Activated CD4-positive, alpha-beta T cell treated with anti-CD3 and anti-CD28 coated beads, Interleukin-10, Interleukin-2, amounts not matched to agents 100 ng/mL and 50 ng/mL, durations not matched to agents 16 hours and 8 hours (primary cell): ENCODE results near the gene POLA1.
"Not testable (repeated sequence)": the region's sequence is repeated elsewhere in the genome, so short reads cannot be mapped to it uniquely, and the experiment has no call there.

Experiments
- DNase-seq: peaks from one replicate; pipeline ENCODE4 v3.0.0-alpha.2; 2020

The POLA1 gene, protein sequence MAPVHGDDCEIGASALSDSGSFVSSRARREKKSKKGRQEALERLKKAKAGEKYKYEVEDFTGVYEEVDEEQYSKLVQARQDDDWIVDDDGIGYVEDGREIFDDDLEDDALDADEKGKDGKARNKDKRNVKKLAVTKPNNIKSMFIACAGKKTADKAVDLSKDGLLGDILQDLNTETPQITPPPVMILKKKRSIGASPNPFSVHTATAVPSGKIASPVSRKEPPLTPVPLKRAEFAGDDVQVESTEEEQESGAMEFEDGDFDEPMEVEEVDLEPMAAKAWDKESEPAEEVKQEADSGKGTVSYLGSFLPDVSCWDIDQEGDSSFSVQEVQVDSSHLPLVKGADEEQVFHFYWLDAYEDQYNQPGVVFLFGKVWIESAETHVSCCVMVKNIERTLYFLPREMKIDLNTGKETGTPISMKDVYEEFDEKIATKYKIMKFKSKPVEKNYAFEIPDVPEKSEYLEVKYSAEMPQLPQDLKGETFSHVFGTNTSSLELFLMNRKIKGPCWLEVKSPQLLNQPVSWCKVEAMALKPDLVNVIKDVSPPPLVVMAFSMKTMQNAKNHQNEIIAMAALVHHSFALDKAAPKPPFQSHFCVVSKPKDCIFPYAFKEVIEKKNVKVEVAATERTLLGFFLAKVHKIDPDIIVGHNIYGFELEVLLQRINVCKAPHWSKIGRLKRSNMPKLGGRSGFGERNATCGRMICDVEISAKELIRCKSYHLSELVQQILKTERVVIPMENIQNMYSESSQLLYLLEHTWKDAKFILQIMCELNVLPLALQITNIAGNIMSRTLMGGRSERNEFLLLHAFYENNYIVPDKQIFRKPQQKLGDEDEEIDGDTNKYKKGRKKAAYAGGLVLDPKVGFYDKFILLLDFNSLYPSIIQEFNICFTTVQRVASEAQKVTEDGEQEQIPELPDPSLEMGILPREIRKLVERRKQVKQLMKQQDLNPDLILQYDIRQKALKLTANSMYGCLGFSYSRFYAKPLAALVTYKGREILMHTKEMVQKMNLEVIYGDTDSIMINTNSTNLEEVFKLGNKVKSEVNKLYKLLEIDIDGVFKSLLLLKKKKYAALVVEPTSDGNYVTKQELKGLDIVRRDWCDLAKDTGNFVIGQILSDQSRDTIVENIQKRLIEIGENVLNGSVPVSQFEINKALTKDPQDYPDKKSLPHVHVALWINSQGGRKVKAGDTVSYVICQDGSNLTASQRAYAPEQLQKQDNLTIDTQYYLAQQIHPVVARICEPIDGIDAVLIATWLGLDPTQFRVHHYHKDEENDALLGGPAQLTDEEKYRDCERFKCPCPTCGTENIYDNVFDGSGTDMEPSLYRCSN (N-terminal part only)

DNA sequence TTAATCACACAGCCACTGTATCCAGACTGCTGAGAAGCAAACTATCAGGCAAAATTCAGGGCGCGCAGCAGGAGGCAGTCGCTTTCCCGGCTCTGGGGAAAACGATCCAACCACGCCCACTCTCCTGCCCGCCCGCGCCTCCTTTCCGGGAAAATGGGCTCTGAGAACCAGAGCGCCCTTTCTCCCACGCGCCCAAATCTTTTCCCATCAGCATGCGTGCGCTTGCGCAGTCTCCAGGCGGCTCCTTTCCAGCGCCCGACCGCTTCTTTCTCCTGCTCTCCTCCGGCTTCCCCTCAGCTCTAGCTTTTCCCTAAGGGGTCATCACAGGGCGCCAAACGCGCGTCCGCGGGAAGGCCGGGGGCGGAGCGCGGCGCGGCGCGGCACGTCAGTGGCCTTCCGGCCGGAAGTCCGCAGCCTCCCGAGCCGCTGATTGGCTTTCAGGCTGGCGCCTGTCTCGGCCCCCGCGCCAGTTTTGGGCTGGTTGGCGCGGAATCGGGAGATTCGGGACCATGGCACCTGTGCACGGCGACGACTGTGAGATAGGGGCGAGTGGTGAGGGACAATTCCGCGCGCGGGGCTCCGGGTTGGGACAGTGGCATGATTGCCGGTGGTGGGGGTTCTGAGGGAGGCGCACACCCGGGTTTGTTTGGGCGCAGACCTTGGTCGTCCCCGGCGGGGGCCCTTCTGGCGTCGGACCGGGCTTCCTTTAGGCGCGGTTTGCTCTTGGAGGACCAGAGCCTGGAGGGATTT is at the start of gene POLA1:
Gene POLA1, plus strand, starts transcription at position 466 of the 750 bp plus-strand sequence. Its CDS starts 44 bp downstream, at position 510.
- peak; percentile 90 for DNase-seq

DNA sequence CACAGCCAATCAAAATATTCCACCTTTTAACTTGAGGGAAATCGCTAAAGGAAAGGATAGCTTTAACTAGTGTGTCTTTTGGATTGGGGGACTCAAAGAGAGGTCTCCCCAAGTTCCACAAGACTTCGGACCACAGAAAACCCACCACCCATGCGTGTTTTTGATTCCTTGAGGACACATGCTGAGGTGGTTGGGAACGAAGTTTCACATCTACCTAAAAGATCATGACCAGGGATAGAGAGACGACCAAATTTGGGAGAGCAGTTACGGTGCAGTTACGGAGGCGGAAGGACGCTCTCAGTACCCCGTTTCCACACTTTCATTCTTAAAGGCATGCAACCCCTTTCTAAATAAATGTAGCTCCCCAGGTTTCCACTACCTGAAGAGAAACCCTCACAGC is 47.7 kb upstream of the POLA1 start:
- DNase-seq: no peak

DNA sequence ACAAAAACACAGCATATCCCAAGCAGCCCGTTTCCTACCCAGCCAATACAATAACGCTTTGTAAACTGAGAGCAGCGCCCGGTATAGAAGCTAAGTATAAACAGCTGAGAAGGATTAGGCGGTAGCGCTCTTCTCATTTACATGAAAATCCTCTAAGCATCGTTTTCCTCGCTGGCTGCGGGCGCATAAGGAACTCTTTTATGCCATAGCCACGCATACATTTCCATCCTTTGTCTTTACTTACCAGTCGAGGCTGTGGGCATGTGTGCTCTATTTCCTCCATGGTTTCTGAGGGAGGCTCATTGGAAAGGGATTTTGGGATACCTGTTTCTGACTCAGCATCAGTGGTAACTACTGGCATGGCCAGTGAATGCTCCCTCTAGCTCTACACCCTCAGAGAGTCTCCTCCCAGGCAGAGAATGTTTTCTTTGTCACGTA is 47.0 kb upstream of the POLA1 start:
- no peak for DNase-seq

DNA sequence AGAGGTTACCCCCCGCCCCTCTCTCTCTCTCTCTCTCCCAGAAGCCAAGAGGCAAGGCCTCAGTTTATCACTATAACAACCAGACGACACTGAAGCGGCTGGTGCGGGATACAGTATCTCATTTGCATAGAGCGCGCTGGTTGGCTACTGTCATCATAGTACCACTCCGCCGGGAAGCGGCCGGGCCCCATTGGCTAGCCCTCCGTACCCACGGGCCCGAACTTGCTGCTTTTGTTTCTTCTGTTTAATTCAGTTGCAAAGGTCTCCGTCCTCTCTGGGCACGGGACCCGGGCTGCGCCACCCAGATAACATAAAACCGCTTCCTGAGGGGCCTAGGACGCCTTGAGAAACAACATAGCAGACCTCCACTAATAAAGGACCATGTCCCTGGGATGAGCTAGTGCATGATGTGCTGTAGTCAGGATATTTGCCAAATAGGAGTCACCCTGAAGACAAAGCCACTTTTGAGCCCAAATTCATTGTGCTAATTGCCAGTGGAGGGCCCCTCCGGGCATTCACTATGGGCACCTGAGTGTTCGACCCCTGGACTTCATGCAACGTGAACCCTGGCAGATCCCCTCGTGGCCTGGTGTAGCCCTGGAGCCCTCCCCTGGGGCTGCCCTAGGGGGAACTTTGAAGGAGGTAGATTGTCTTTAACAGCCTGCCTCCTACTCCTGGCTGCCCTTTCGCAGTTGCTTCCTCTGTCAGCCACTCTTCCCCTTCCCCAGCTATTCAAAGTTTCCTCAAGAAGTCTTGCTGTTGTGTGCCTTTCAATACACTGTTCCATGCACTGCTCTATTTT is 46.3 kb upstream of the POLA1 start, which contains the start of gene PCYT1B:
Gene PCYT1B, minus strand, starts transcription at position 91 of the 802 bp plus-strand sequence. CDS start 242 bp downstream, outside the sequence.
- DNase-seq: peak; percentile 60

DNA sequence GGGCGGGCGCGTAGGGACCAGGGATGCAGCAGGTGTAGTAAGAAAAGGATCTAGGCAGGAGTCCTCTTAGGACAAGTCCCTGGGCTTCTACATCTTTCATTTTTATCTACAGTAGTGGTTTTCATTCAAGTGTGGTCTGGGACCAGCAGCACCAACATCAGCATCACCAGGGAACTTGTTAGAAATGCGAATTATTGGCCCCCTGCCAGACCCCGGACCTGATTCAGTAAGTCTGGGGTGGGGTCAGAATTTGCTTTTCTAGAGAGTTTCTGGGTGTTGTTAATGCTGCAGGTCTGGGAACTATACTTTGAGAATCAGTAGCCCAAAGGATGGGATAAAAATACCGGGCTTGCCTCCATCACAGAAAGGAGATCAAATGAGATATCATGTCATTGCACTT is 45.2 kb upstream of the POLA1 start:
- DNase-seq: no peak

DNA sequence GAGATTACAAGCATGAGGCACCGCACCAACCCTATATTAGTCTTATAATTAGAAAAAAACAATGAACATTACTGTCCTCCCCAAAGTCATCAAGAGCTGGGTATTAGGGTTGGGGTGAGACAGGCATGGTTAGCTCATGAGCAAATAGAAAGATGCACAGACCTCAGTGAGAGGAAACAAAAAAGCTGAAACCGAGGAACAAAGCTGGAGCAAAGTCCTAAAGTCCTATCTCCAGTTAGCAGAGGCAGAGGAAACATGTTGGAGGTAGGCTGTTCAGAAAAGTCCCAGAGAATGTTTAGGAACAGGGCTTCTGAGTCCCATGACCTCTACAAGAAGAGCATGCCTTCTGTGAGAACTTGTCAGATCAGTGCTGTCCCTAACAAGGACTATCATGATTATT is 41.9 kb upstream of the POLA1 start:
- no peak for DNase-seq

DNA sequence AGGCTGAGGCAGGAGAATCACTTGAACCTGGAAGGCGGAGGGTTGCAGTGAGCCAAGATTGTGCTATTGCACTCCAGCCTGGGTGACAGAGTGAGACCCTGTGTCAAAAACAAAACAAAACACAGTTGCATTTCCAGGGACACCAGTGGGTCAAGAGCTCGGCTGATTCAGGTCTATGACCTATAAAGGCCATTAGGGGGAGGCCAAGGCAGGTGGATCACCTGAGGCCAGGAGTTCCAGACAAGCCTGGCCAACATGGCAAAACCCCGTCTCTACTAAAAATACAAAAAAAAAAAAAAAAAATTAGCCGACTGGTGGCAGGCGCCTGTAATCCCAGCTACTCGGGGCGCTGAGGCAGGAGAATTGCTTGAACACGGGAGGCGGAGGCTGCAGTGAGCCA is 38.0 kb upstream of the POLA1 start:
- DNase-seq: not testable (repeated sequence)

DNA sequence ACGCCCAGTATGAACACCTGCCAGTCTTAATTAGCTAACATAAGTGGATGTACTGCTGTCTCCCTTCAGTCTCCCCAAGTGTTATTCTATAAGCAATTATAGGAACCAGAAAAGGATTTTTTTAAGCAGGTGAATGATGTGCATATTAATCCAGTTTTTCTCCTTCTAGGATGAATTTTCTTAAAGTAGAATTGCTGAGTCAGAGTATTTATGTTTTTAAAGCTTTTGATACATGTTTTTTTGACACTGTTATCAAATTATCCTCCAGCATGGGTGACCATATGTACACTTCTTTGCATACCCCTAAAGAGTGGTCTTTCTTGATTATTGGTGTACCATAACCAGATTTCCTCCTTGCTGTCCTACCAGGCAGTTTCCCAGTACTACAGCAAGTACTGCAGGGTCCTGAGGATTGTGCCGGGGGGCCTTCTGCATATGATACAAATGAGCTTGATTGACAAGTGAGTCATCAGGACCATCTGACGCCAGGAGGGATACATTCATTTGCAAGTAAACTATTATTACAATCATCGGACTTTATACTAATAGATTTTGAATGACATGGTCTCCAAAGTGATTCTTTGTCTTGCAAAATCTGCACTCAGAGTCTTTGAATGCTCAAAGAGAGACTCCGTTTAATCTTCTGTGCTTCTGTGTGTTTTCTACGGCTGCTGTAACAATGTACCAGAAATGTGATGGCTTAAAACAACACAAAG is 35.9 kb upstream of the POLA1 start:
- no peak for DNase-seq

DNA sequence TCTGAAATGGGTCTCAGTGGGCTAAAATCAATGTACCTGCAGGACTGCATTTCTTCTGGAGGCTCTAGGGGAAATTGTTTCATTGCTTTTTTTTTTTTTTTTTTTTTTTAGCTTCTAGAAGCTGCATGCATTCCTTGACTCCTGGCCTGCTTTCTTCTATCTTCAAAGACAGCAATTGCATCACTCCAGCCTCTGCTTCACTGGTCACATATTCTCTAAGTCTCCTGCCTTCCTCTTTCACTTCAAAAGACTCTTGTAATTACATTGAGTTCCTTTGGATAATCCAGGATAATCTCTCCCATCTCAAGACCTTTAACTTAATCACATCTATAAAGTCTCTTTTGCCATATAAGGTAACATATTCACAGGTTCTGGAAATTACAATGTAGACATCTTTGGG is 35.3 kb upstream of the POLA1 start:
- DNase-seq: no peak

DNA sequence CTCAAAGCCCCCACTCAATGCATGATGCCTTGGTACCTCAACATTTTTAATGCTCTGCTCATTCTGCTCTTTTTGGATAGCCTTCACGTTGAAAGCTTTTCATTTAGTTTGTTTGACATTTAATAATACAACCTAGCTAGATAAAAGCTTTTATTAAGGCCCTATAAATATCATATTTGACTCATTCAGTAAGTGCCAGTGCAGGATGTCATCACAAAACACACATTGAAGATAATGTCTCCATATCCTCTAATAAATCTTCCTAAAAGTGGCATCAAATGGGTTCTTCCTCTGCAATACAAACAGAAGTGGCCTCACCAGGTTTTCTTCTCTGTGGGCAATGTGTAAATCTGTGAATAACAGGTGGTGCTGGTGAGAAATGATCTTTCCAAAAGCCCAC is 34.6 kb upstream of the POLA1 start:
- no peak for DNase-seq

DNA sequence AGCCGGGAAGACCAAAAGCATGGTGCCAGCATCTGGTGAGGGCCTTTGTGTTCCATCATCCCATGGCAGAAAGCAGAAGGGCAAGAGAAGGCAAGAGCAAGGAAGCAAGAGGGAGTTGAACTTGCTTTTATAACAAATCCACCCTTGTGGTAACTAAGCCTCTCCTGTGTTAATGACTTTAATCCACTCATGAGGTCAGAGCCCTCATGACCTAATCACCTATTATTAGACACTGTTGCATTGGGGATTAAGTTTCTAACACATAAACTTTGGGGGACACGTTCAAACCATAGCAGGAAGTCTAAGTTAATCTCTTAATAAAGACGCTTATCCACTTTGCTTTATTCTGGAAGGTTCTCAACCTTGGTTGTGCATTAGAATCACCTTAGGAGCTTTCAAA is 34.1 kb upstream of the POLA1 start:
- no peak for DNase-seq

DNA sequence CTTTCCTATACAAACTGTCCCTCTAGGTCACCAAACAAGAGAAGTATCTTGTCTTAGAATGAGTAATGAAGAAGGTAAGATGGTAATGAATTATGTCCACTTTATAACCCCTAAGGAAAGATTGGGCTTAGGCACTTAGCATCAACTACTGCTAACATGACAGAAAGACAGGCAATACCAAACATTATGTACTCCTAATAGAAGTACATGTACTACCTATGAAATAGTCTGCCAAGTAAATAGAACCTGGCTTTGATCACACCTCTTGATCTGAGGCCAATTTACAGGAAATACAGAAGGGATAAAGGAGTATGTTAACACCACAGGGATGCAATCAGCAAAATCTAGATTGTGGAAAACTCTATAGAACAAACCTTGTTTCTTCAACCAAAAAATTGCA is 32.4 kb upstream of the POLA1 start:
- DNase-seq: no peak

DNA sequence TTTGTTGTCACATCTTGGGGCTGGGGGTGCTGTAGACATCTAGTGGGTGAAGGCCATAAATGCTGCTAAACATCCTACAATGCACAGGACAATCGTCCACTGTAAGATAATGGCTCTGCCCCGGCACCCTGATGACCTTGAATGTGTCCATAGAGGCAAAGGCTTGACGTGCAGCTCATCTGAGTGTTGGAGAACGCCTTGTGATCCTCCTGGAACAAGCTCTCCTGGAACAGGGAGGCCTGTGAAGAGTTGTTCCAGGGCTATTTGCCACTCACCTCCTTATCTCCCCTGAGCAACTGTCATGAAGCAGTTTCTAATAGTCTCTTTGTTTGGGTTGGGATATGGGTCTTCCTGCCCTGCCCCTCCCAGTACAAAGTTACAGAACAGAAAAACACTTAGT is 31.4 kb upstream of the POLA1 start:
- DNase-seq: no peak

DNA sequence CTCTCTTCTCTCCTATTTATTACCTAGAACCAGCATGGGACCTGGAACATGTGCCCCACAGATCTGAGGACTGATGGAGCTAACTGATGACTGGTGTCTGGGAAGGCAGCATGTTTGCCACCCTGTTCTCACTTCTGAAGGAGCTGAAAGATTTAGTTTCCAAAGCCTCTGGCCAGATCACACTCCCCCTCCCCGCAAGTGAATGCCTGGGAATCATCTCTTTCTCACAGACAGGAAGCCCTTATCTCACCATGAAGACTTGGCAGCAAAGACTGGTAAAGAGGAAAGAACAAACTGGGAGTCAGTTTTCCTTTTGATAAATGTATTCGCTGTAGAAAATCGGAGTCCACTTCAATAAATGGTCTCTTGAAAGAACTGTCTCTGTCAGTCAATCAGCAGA is 25.6 kb upstream of the POLA1 start:
- DNase-seq: no peak

DNA sequence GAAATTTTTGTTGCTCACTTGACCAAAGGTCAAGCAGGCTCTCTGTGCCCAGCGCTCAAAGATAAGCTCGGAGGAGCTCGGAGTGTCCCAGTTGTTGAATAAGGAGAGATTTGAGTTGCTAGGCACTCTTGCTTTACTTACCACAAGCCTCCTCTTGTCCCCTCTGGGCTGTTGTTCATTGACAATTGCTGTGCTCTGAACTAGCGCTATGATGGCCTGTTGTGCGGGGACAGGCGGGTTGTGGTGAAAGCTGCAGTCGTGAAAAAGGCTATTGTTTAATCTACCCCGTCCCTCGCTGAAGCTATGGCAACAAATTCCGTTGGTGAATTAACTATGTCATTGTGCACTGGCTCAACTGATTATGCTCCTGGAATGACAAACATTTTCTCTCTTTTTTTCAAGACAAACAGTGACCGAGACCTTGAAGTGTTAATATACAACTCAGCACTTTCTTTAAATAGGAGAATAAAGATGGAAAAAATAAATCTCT is 21.0 kb upstream of the POLA1 start:
- DNase-seq: no peak

DNA sequence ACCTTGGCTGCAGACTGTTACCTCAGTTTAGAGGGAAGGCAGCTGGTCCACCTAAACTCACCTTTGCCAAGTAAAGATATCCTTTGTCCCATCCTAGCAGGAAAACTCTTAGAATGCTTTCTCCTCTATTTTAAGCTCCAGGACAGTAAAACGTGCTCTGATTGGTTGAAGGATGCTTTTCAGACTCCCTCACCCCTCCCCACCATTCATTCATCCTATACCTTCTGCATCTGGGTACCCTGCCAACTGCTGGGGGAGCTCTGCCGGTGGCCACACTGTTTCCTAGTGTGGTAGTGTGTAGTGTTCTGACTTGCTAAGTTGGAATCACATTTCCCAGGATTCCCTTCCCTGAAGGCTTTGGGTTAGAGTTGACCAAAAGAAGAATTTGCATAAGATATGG is 20.3 kb upstream of the POLA1 start:
- DNase-seq: no peak

DNA sequence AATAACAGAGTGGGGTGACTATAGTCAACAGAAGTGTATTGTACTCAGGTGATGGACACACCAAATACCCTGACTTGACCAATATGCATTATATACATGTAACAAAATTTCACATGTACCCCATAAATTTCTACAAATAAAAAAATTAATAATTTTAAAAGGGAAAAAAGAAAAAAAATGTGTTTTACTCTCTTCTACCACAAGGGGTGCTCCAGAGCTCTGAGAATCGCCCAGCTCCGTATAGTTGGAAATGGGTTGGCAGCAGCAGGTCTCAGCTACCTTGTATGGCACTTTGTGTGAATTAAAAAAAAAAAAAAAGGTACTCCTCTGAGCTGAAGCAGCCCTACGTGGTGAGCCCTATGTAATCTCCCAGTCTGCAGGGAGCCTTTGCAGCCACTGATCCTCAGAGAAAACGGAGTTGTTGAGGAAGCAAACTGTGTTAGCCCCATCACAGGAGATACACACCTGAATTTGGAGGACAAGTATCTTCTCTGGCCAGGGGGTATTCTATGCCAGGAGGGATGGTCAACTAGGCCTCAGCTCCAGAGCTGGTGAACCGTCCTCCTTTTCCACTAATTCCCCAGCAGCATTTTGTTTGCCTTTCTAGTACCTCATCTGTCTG is 17.2 kb upstream of the POLA1 start:
- DNase-seq: peak; percentile 34

DNA sequence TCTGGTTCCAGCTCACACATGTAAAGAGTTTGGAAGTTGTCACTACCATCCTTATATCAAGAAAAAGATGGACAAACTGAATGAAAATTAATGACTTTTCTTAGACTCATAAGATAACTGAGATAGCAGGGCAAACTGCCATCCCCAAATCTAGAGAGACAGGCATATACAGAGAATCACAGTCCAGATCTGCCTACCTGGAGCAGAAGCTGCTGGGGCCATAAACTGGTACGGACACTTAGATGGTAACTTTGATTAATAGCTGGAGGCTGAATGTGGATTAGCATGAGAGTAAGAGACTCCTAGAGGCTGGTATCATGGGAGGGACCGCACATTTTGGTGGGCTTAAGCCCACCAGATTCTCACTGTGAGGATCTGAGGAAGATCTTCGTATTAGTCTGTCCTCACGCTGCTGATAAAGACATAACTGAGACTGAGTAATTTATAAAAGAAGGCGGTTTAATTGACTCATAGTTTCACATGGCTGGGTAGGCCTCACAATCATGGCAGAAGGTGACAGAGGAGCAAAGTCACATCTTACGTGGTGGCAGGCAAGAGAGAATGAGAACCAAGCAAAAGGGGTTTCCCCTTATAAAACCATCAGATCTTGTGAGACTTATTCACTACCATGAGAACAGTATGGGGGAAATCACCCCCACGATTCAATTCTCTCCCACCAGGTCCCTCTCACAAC is 10.8 kb upstream of the POLA1 start:
- DNase-seq: peak; percentile 82

DNA sequence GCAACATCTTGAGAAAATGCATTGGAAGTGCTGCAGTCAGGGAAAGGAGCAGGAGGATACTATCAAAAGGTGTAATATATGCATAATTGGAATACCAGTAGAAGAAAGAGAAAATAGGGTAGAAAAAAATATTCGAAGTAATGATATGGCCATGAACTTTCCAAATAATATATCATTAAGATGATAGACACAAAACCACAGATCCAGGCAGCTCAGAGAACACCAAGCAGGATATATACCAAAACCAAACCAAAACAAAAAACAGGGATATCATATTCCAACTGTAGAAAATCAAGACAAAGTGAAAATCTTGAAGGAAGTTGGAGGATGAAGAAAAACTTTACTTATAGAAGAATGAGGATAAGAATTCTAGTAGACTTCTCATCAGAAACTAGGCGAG is 9.7 kb upstream of the POLA1 start:
- DNase-seq: no peak
